ENCODE measurements around the gene CCN5.

CCN5 gene

DNA sequence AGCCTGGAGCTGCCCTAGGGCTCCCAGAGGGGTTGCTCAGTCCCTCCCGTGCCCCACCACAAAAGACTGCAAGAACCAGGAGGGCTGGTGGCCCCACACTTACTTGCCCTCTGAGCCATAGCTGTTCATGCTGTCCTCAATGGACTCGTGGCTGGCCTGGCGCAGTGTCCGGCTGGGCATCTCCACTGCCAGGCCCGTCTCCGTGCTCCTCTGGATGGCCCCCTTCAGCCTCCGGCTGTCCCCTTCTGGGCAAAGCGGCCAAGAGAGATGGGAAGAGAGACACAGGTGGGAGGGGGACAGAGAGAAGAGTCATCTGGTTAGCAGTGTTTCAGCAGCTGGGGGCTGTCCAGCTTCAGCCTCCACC lies 56.0 kb downstream of the CCN5 start:
- Histone ChIP-seq H3K4me2 (ENCODE audit: low read length) (no peak overlapping the region), H4K20me1 (ENCODE audit: insufficient read depth, low read length) (0 out of 2 replicates have a peak, but pooled peaks cover under 1% of the 10 kb centered on the region), H3K79me2 (ENCODE audit: low read length) (no peaks in the 10 kb centered on the region), H3K4me3 (ENCODE audit: low read length) (no peak overlapping the region), H3K36me3 (replicated peaks; ENCODE audit: low read depth, low read length) (no peaks in the 10 kb centered on the region), H3K27ac (ENCODE audit: low read length) (no peak overlapping the region), H2AFZ (ENCODE audit: low read depth, low read length) (no peak overlapping the region), H3K9me3 (ENCODE audit: insufficient read depth, low read length) (no peaks in the 10 kb centered on the region), H3K4me1 (ENCODE audit: low read length) (no peaks in the 10 kb centered on the region), H3K9ac (ENCODE audit: low read length) (no peak overlapping the region), H3K27me3 (ENCODE audit: low read depth, low read length) (peaks cover 97% of the 10 kb centered on the region)
- TF ChIP-seq, protein P1, sequence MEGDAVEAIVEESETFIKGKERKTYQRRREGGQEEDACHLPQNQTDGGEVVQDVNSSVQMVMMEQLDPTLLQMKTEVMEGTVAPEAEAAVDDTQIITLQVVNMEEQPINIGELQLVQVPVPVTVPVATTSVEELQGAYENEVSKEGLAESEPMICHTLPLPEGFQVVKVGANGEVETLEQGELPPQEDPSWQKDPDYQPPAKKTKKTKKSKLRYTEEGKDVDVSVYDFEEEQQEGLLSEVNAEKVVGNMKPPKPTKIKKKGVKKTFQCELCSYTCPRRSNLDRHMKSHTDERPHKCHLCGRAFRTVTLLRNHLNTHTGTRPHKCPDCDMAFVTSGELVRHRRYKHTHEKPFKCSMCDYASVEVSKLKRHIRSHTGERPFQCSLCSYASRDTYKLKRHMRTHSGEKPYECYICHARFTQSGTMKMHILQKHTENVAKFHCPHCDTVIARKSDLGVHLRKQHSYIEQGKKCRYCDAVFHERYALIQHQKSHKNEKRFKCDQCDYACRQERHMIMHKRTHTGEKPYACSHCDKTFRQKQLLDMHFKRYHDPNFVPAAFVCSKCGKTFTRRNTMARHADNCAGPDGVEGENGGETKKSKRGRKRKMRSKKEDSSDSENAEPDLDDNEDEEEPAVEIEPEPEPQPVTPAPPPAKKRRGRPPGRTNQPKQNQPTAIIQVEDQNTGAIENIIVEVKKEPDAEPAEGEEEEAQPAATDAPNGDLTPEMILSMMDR (IDR thresholded peaks at IDR 0.05; ENCODE audit: low read depth, low read length) = no peak
- TF ChIP-seq EZH2phosphoT487 (IDR thresholded peaks at IDR 0.05; ENCODE audit: low read depth) = no peak

- Histone ChIP-seq H3K4me3 (ENCODE audit: low read length) (no peak overlapping the region), H3K36me3 (replicated peaks; ENCODE audit: low read depth, low read length) (no peaks in the 10 kb centered on the region), H3K79me2 (ENCODE audit: low read length) (no peaks in the 10 kb centered on the region), H3K4me1 (ENCODE audit: low read length) (no peaks in the 10 kb centered on the region), H4K20me1 (ENCODE audit: insufficient read depth, low read length) (0 out of 2 replicates have a peak, but pooled peaks cover 8% of the 10 kb centered on the region), H3K4me2 (ENCODE audit: low read length) (no peak overlapping the region), H2AFZ (ENCODE audit: low read depth, low read length) (no peak overlapping the region), H3K9me3 (ENCODE audit: insufficient read depth, low read length) (no peaks in the 10 kb centered on the region), H3K9ac (ENCODE audit: low read length) (no peak overlapping the region), H3K27me3 (ENCODE audit: low read depth, low read length) (peaks cover 88% of the 10 kb centered on the region), H3K27ac (ENCODE audit: low read length) (no peak overlapping the region)
- TF ChIP-seq EZH2phosphoT487 (IDR thresholded peaks at IDR 0.05; ENCODE audit: low read depth) = no peak
- TF ChIP-seq, protein P1 (IDR thresholded peaks at IDR 0.05; ENCODE audit: low read depth, low read length) = no peak
Observed at GRCh38 chr20:44772636-44773035, 57.5 kb downstream of the CCN5 start.

- TF ChIP-seq EZH2phosphoT487 (IDR thresholded peaks at IDR 0.05; ENCODE audit: low read depth) = no peak
- TF ChIP-seq, protein P1 (IDR thresholded peaks at IDR 0.05; ENCODE audit: low read depth, low read length) = no peak
- Histone ChIP-seq H3K4me2 (ENCODE audit: low read length) (no peak overlapping the region), H3K4me3 (ENCODE audit: low read length) (no peak overlapping the region), H3K36me3 (replicated peaks; ENCODE audit: low read depth, low read length) (no peaks in the 10 kb centered on the region), H3K79me2 (ENCODE audit: low read length) (no peaks in the 10 kb centered on the region), H2AFZ (ENCODE audit: low read depth, low read length) (no peak overlapping the region), H3K9ac (ENCODE audit: low read length) (no peak overlapping the region), H4K20me1 (ENCODE audit: insufficient read depth, low read length) (0 out of 2 replicates have a peak, but pooled peaks cover 8% of the 10 kb centered on the region), H3K4me1 (ENCODE audit: low read length) (no peaks in the 10 kb centered on the region), H3K27ac (ENCODE audit: low read length) (no peak overlapping the region), H3K9me3 (ENCODE audit: insufficient read depth, low read length) (no peaks in the 10 kb centered on the region), H3K27me3 (ENCODE audit: low read depth, low read length) (peaks cover 81% of the 10 kb centered on the region)
Observed at GRCh38 chr20:44773070-44773829, 58.1 kb downstream of the CCN5 start.

- Histone ChIP-seq H3K4me1 (ENCODE audit: low read length) (no peaks in the 10 kb centered on the region), H3K36me3 (replicated peaks; ENCODE audit: low read depth, low read length) (no peaks in the 10 kb centered on the region), H4K20me1 (ENCODE audit: insufficient read depth, low read length) (peaks cover 16% of the 10 kb centered on the region), H3K4me2 (ENCODE audit: low read length) (no peak overlapping the region), H3K79me2 (ENCODE audit: low read length) (no peaks in the 10 kb centered on the region), H2AFZ (ENCODE audit: low read depth, low read length) (no peak overlapping the region), H3K27ac (ENCODE audit: low read length) (no peak overlapping the region), H3K27me3 (ENCODE audit: low read depth, low read length) (peaks cover 54% of the 10 kb centered on the region), H3K4me3 (ENCODE audit: low read length) (no peak overlapping the region), H3K9me3 (ENCODE audit: insufficient read depth, low read length) (no peaks in the 10 kb centered on the region), H3K9ac (ENCODE audit: low read length) (no peak overlapping the region)
- TF ChIP-seq, protein P1 (IDR thresholded peaks at IDR 0.05; ENCODE audit: low read depth, low read length) = no peak
- TF ChIP-seq EZH2phosphoT487 (IDR thresholded peaks at IDR 0.05; ENCODE audit: low read depth) = no peak
Observed at GRCh38 chr20:44776980-44777379, 61.8 kb downstream of the CCN5 start.

Data from OCI-LY3 (cell line).